GM12878 (cell line): ENCODE measurements around the gene AMMECR1. TPM values are rescaled to one million over a fixed set of nuclear protein-coding genes. Genes with fewer than 3 reads are reported as not detected.

Experiments used
- ATAC-seq: fragments of 200-7000 bp; cut with Tn5 transposase; 3 replicates; pipeline ENCODE4 v1.9.1; 2020; ENCODE audit warnings: mild to moderate bottlenecking, moderate library complexity
- BruUV-seq: library from RNA; stranded (reverse); fragments of 400-500 nt; replicated peaks from 2 replicates; lab custom pipeline; 2021; lab: Mats Ljungman, UMichigan
- CTCF ChIA-PET: fragments of 300-600 bp; sonication (Branson Sonifier 250); formaldehyde crosslinking; extraction: SDS; loops from one replicate; lab custom pipeline; 2021; ENCODE audit warnings: inconsistent platforms; lab: Yijun Ruan, JAX
- POLR2A ChIA-PET: fragments of 350-600 bp; formaldehyde crosslinking; extraction: SDS; loops from one replicate; lab custom pipeline; 2021; ENCODE audit warnings: inconsistent platforms; lab: Charles Lee
- RAD21 ChIA-PET: fragments of 300-600 bp; sonication (Branson Sonifier 250); formaldehyde crosslinking; loops from one replicate; lab custom pipeline; 2023; ENCODE audit warnings: antibody characterized with exemption; ENCODE audit not compliant: unreplicated experiment; lab: Charles Lee
- SMC1A ChIA-PET: fragments of 300-600 bp; sonication (Branson Sonifier 250); formaldehyde crosslinking; loops from one replicate; lab custom pipeline; 2023; ENCODE audit not compliant: unreplicated experiment, uncharacterized antibody; lab: Charles Lee
- DNase-seq: peaks from one replicate; pipeline ENCODE4 v3.0.0-alpha.2; 2011; ENCODE audit warnings: low read depth, low spot score
- FAIRE-seq: peaks from 3 replicates; lab custom pipeline; 2011; peaks lifted over from hg19 to GRCh38; lab: Jason Lieb, UNC
- H2AFZ ChIP-seq: 2 replicates; pipeline ENCODE4 v1.6.0; 2011; ENCODE audit warnings: low read depth, low read length, control low read depth; ENCODE audit not compliant: control insufficient read depth
- H3K27ac ChIP-seq: 2 replicates; pipeline ENCODE4 v1.5.1; 2011; ENCODE audit warnings: control low read depth; ENCODE audit not compliant: control insufficient read depth, insufficient read depth
- H3K27me3 ChIP-seq, 2 experiments: replicated peaks in 1 of 2; 2 replicates each; pipeline versions ENCODE4 v1.6.0 to v1.6.1; 2011; ENCODE audit warnings: low read length in 1 of 2; ENCODE audit not compliant: control insufficient read depth in 2 of 2, insufficient read depth in 2 of 2
- H3K36me3 ChIP-seq, 2 experiments: 2 replicates each; pipeline ENCODE4 v1.5.1; 2011; ENCODE audit warnings: low read length in 1 of 2; ENCODE audit not compliant: control insufficient read depth in 2 of 2, insufficient read depth in 2 of 2
- H3K4me1 ChIP-seq: 2 replicates; pipeline ENCODE4 v1.6.1; 2011; ENCODE audit warnings: mild to moderate bottlenecking, low read length, moderate library complexity, mixed read lengths; ENCODE audit not compliant: control insufficient read depth, insufficient read depth
- H3K4me2 ChIP-seq: 2 replicates; pipeline ENCODE4 v1.6.0; 2011; ENCODE audit warnings: control low read depth; ENCODE audit not compliant: control insufficient read depth, insufficient read depth
- H3K4me3 ChIP-seq: fragments of 200-600 bp; sonication (generic); 2 replicates; pipeline ENCODE4 v1.5.1; 2016
- H3K79me2 ChIP-seq: 2 replicates; pipeline ENCODE4 v1.6.0; 2011; ENCODE audit warnings: low read length; ENCODE audit not compliant: control insufficient read depth, insufficient read depth
- H3K9ac ChIP-seq: 2 replicates; pipeline ENCODE4 v1.8.0; 2011; ENCODE audit warnings: low read length, control low read depth, mixed read lengths; ENCODE audit not compliant: control insufficient read depth, insufficient read depth
- H3K9me3 ChIP-seq: replicated peaks from 3 replicates; pipeline ENCODE4 v1.5.1; 2011; ENCODE audit warnings: mild to moderate bottlenecking, low read length; ENCODE audit not compliant: control insufficient read depth, insufficient read depth
- H4K20me1 ChIP-seq: 2 replicates; pipeline ENCODE4 v1.6.0; 2011; ENCODE audit not compliant: control insufficient read depth, insufficient read depth
- BCL3 ChIP-seq: IDR thresholded peaks from 2 replicates; pipeline ENCODE4 v1.6.1; 2011; ENCODE audit warnings: borderline replicate concordance, low read depth, mild to moderate bottlenecking, moderate library complexity, low read length; ENCODE audit not compliant: insufficient read depth, poor library complexity, severe bottlenecking
- BMI1 ChIP-seq: fragments of 450-650 bp; IDR thresholded peaks from 2 replicates; pipeline ENCODE4 v1.6.1; 2016; ENCODE audit warnings: mild to moderate bottlenecking, moderate library complexity, borderline replicate concordance
- ETV6 ChIP-seq, 2 experiments: fragments of 450-650 bp in 1 of 2; IDR thresholded peaks in 1 of 2; conservative IDR thresholded peaks in 1 of 2; 2 replicates each; pipeline ENCODE4 v1.6.1; 2014; ENCODE audit warnings: antibody characterized with exemption in 1 of 2, borderline replicate concordance in 1 of 2, low read depth in 1 of 2, mild to moderate bottlenecking in 1 of 2, moderate library complexity in 1 of 2
- IKZF2 ChIP-seq, 2 experiments: fragments of 450-650 bp; IDR thresholded peaks; 2 replicates each; pipeline ENCODE4 v1.6.1; 2017; ENCODE audit warnings: mild to moderate bottlenecking in 2 of 2, moderate library complexity in 2 of 2
- NFIC ChIP-seq: IDR thresholded peaks from 2 replicates; pipeline ENCODE4 v1.6.1; 2012; ENCODE audit warnings: low read depth, mild to moderate bottlenecking, inconsistent platforms, low read length, moderate library complexity
- RCOR1 ChIP-seq: conservative IDR thresholded peaks from 2 replicates; pipeline ENCODE4 v1.6.1; 2012; ENCODE audit warnings: low read depth, low read length, improper control_type of control experiment
- TCF3 ChIP-seq: IDR thresholded peaks from 2 replicates; pipeline ENCODE4 v1.6.1; 2012; ENCODE audit warnings: low read depth, mild to moderate bottlenecking, low read length, borderline replicate concordance; ENCODE audit not compliant: insufficient read depth
- ZBTB4 ChIP-seq: fragments of 450-650 bp; formaldehyde crosslinking; IDR thresholded peaks from 2 replicates; pipeline ENCODE4 v1.4.0; 2022; ENCODE audit warnings: mild to moderate bottlenecking, moderate library complexity
- ZZZ3 ChIP-seq: IDR thresholded peaks from 2 replicates; pipeline ENCODE4 v1.6.1; 2011; ENCODE audit warnings: low read depth; ENCODE audit not compliant: control insufficient read depth, insufficient read length
- WGBS: methylation state at CpG from one replicate; pipeline ENCODE4 v1.1.6; 2016; ENCODE audit warnings: low lambda C conversion rate; ENCODE audit not compliant: insufficient replicate concordance, insufficient coverage; ENCODE audit errors: missing lambda C conversion rate; 5-methylcytosine and 5-hydroxymethylcytosine counted together
- in situ Hi-C: fragments of 300-500 bp; cut with MboI; formaldehyde crosslinking; loops from 9 replicates; pipeline ENCODE4 v1.14.3; 2018; ENCODE audit warnings: mixed read lengths
- intact Hi-C: fragments of 100-400 bp; cut with micrococcal nuclease; formaldehyde crosslinking; loops from one replicate; pipeline ENCODE4 v1.14.2; 2022; ENCODE audit not compliant: unreplicated experiment
- polyA plus RNA-seq, 11 experiments: library from polyadenylated mRNA; depleted of rRNA in 4 of 11; unstranded in 6 of 11; stranded (reverse) in 5 of 11; fragments of >200 nt; fragmentation: Nextera tagmentation in 4 of 11; fragmentation: Illumina TruSeq in 1 of 11; extraction: Ambion mirVana in 4 of 11; extraction: Trizol in 1 of 11; gene quantifications; 1 replicate in 1 of 11; 2 replicates in 10 of 11; pipeline versions ENCODE4 v1.2.1 to v1.2.3, GENCODE V29; 2011 to 2016; ENCODE audit warnings: inconsistent platforms in 2 of 11, missing spikeins in 2 of 11, low read depth in 1 of 11
- total RNA-seq, 4 experiments: library from RNA; depleted of rRNA in 3 of 4; stranded (reverse); fragments of >200 nt in 3 of 4; fragmentation: Illumina TruSeq in 1 of 4; extraction: Trizol in 1 of 4; gene quantifications; 2 replicates each; pipeline versions ENCODE4 v1.2.1 to v1.2.3, GENCODE V29; 2013 to 2021

AMMECR1 gene
- total and polyA plus RNA-seq, 10 of the 15 experiments (the other 5 are each of a cell fraction or from before 2014, with no cell fraction given), result 4.9 to 25.6 (median 10.7) TPM

GRCh38 chrX:110161361-110161686, 156.6 kb downstream of the AMMECR1 start:
- Histone ChIP-seq H3K79me2 (no peaks in the 10 kb centered on the region), H3K9me3 (no peaks in the 10 kb centered on the region), H3K4me2 (no peak overlapping the region), H3K27ac (no peak overlapping the region), H2AFZ (no peak overlapping the region), H3K4me1 (peaks cover 11% of the 10 kb centered on the region), H3K9ac (no peak overlapping the region), H4K20me1 (no peaks in the 10 kb centered on the region), H3K27me3 (no peaks in the 10 kb centered on the region), H3K36me3 (no peaks in the 10 kb centered on the region; a peak in 1 of 4 replicates), H3K4me3 (no peak overlapping the region)
- 43% methylated on average over 1 of the region's 1 CpG for WGBS
- ATAC-seq, result no peak
- no peak for FAIRE-seq
- ChIA-PET SMC1A (interaction anchor here (0.7 to 11.7 kb wide), 14 partner anchors 9 to 688 kb away, joined by 3 to 289 read pairs (median 4); no protein-coding TSS in a partner anchor), POLR2A (interaction anchor here (0.6 kb wide), 1 partner anchor 211 kb away, joined by 3 read pairs; no protein-coding TSS in a partner anchor), RAD21 (interaction anchor here (1.1 to 9.3 kb wide), 8 partner anchors 15 to 259 kb away, joined by 4 to 130 read pairs (median 6); no protein-coding TSS in a partner anchor), CTCF (interaction anchor here (0.8 to 23.7 kb wide), 19 partner anchors 9 to 686 kb away, joined by 3 to 792 read pairs (median 5); no protein-coding TSS in a partner anchor)
- DNase-seq, result no peak
- intact Hi-C loops, result loop anchor here (5.0 kb wide), 1 partner anchor 691 kb away; no protein-coding TSS in a partner anchor
- no TSS peak for BruUV-seq
- in situ Hi-C loops, result loop anchor here (5.0 to 25.0 kb wide), 2 partner anchors 246 to 526 kb away; no protein-coding TSS in a partner anchor
- TF ChIP-seq ETV6 (conservative IDR thresholded peaks at IDR 0.05 in 1 of 2, IDR thresholded peaks at IDR 0.05 in 1 of 2; ENCODE audit: borderline replicate concordance in 1 of 2, low read depth in 1 of 2), result no peak
- TF ChIP-seq ZZZ3, result no peak
- no peak for TF ChIP-seq IKZF2 (IDR thresholded peaks at IDR 0.05)
- TF ChIP-seq RCOR1, result no peak

- BruUV-seq, result no TSS peak
- no peak overlapping the region for H3K4me3 ChIP-seq
- in situ Hi-C loops (loop anchor here (5.0 to 25.0 kb wide), 3 partner anchors 247 to 687 kb away; no protein-coding TSS in a partner anchor), intact Hi-C loops (loop anchor here (1.0 to 5.0 kb wide), 3 partner anchors 248 to 692 kb away; no protein-coding TSS in a partner anchor)
- CTCF ChIA-PET, result interaction anchor here (0.7 to 23.7 kb wide), 26 partner anchors 9 to 689 kb away, joined by 3 to 792 read pairs (median 4); partner anchors contain the start of gene RTL9
- SMC1A ChIA-PET, result interaction anchor here (0.9 to 11.7 kb wide), 13 partner anchors 10 to 689 kb away, joined by 3 to 289 read pairs (median 7); partner anchors contain the start of gene AMMECR1
- DNase-seq (no peak), ATAC-seq (peak; percentile 82), FAIRE-seq (no peak)
- H3K27me3 ChIP-seq, result no peaks in the 10 kb centered on the region
- H3K9ac ChIP-seq, result no peak overlapping the region; the same call in 1 of the 2 replicates
- POLR2A ChIA-PET, result no interaction called here
- H3K9me3 ChIP-seq, result no peaks in the 10 kb centered on the region
- no peaks in the 10 kb centered on the region for H3K79me2 ChIP-seq
- no peaks in the 10 kb centered on the region; a peak in 1 of 4 replicates for H3K36me3 ChIP-seq
- RAD21 ChIA-PET, result interaction anchor here (0.6 to 9.3 kb wide), 16 partner anchors 8 to 276 kb away, joined by 3 to 130 read pairs (median 4); partner anchors contain the start of gene RTL9
- H3K4me1 ChIP-seq, result peaks cover 11% of the 10 kb centered on the region
- H3K4me2 ChIP-seq, result peak overlapping the region; percentile 38
- 0% methylated on average over 2 of the region's 2 CpGs for WGBS
- no peak overlapping the region for H2AFZ ChIP-seq
- no peaks in the 10 kb centered on the region for H4K20me1 ChIP-seq
- peak overlapping the region; percentile 35; the same call in 1 of the 2 replicates for H3K27ac ChIP-seq
- TF ChIP-seq ZBTB4 (no peak), TCF3 (no peak), NFIC (no peak), BCL3 (no peak), BMI1 (no peak)
These were observed 158.0 kb downstream of the AMMECR1 start for GRCh38 chrX:110159865-110160264.
